ENCODE data around the gene MAPKAPK3.

DNA sequence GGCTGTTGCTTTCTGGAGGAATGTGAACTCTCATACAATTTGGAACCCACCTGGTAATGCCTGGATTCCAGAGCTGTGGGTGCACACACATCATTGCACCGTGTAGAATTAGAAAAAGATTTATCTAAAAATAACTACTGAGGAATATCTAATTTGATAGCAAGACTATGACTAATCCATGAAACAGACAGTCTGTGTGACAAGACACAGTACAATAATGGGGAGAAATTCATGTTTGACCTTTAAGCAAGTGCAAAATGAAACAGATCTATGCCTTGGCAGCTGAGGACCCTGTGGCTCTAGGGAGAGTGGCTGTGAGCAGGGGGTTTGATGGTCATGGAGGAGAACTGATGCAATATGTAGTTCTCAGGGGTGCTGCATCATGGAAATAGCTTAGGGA lies 49.9 kb downstream of the MAPKAPK3 start:
- no peak for TF ChIP-seq CTCF (conservative IDR thresholded peaks at IDR 0.05; ENCODE audit: low read length)
- TF ChIP-seq EZH2phosphoT487 (IDR thresholded peaks at IDR 0.05; ENCODE audit: borderline replicate concordance), result no peak
